Measurements from ENCODE around the gene NFE2L3. TPM values are rescaled to one million over a fixed set of nuclear protein-coding genes. Genes with fewer than 3 reads are reported as not detected.
"Not testable (repeated sequence)": the region's sequence is repeated elsewhere in the genome, so short reads cannot be mapped to it uniquely, and the experiment has no call there.

NFE2L3 gene
- total RNA-seq, 1 donor from 2014 or later, result 80.3 TPM

DNA sequence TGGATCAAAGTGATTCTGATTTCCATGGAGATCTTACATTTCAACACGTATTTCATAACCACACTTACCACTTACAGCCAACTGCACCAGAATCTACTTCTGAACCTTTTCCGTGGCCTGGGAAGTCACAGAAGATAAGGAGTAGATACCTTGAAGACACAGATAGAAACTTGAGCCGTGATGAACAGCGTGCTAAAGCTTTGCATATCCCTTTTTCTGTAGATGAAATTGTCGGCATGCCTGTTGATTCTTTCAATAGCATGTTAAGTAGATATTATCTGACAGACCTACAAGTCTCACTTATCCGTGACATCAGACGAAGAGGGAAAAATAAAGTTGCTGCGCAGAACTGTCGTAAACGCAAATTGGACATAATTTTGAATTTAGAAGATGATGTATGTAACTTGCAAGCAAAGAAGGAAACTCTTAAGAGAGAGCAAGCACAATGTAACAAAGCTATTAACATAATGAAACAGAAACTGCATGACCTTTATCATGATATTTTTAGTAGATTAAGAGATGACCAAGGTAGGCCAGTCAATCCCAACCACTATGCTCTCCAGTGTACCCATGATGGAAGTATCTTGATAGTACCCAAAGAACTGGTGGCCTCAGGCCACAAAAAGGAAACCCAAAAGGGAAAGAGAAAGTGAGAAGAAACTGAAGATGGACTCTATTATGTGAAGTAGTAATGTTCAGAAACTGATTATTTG is 33.3 kb downstream of the NFE2L3 start:
- DNase-seq (ENCODE audit: extremely low read depth, low read depth, low spot score), result no peak

DNA sequence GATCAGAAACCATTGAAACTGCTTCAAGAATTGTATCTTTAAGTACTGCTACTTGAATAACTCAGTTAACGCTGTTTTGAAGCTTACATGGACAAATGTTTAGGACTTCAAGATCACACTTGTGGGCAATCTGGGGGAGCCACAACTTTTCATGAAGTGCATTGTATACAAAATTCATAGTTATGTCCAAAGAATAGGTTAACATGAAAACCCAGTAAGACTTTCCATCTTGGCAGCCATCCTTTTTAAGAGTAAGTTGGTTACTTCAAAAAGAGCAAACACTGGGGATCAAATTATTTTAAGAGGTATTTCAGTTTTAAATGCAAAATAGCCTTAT is 33.8 kb downstream of the NFE2L3 start:
- no peak for DNase-seq (ENCODE audit: extremely low read depth, low read depth, low spot score)

DNA sequence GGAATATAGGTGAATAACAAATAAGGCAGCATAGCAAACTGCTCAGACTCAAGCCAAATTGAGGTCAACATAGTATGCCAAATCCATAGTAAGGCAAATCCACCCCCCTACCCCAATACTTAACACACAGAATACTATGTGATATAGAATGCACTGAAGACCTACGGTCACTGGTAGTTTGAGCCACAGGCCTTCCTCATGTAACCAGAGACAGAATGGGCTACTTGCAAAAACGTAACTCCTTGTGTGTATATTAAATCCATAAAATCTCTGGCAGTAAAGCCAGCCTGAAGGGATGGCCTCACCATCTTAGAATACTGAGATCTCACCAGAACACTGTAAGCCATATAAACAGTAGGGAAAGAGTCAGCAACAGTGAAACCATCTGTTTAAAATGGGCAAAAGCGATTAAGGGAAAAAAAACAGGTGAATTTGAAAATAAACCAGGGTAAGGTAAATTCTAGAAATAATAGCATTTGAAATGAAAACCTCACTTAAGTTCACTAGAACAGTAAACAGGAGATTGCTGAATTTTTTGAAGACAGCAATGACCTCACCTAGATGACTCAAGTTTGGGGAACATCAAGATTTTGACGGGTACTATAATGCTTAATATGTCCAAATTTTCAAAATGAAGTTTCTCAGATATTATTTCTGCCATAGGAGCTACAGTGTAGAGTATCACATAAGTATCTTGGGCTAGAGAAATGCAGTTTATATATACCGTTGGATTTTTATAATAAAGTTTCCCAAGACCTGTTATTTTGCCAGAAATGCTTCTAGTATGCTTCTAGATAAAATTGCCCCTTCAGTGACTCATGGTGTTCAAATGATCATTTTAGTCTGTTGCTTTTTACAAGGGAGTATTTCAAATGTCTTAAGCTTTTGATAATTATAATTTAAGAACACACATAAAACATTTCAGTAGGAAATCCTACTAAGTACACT is 34.6 kb downstream of the NFE2L3 start:
- no peak for DNase-seq (ENCODE audit: extremely low read depth, low read depth, low spot score)

DNA sequence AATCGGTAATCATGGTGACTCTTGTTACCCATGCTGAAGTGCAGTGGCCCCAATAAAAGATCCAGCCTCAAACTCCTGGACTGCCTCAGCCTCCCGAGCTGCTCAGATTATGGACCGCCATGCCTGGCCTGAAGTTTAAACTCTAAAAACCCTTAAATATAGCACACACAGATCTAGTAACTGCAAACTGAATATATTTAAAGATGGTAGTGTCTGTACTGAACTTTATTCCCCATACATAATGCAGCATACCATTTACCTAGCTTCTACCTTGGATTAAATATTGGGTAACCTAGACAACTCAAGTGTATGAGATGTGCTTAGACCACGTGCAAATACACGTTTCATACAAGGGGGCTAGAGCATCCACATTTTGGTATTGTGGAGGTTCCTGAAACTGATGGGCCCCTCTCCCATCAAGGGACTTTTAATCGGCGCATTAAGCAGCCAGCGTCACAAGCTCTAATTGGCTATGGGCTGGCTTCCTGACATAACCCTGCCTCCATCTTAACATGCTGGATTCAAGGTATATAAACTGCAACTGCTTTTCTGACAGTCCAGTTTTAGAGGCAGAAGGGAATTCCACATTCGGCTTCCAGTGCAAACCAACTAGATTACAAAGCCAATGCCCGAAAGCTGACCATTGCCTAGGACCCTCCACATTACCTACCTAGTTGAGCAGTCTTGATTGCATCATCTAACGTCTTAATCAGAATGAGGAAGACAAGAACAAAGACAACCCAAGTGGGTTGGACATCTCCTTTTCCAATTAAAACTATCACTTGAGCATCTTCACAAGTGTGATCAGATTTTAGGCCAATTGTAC is 35.6 kb downstream of the NFE2L3 start:
- DNase-seq (ENCODE audit: extremely low read depth, low read depth, low spot score), result no peak

DNA sequence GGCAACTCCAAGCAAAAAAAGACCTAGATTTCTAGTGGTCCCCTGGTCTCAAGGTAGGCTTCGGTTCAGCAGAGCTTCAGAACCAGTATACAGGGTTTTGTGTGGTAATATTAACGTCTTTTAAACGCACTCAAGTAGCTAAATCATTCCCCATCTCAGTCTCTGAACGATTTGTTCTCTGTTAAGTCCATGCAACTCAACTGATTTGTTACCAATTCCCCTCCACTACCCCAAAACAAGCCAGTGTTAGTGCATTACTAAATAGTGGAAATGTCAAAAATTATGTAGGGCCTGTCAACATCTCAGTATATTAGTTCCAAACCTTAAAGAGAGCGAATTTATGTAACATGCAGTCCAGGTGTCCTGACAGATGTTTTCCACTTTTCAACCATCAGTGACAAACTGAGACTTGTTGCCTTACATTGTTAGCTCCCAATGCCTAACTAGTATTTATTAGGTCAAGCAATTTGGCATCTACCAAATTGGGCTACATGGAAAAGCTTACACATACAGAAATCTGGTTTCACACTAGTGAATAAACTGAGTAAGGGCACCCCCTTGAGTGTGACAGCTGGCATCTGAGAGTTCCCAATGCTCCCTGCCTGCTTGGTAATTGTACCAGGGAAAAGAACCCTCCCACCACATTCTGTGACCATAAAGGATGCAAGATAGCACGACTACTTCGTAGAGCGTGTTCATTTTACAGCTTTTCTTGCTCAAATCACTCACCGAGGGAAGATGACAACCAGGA is 36.4 kb downstream of the NFE2L3 start:
- no peak for DNase-seq (ENCODE audit: extremely low read depth, low read depth, low spot score)

DNA sequence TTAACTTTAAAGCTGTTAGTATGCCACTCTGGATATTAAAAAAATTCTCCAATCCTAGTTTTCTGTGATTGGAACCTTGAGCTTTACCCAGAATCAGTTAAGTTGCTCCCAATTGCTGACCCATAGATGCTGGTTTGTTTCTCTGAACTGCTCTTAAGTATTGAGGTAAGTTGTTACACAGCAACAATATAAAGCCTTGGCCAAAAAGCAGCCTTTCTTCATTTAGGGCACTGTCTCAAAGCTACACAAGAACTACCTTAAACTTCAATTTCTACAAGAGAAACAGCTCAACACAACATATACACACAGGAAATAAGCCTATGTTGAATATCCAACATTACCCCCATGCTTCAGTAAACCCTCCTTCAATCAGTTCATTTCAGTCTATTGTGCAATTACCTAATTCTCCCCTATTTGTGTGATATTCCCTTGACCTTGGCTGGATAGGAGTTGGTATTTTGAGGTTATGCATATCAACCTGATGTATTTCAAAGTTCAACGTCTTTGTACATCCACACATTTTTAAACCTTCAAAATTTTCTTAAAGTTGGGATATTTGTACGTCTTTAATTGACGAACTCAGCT is 37.1 kb downstream of the NFE2L3 start:
- DNase-seq (ENCODE audit: extremely low read depth, low read depth, low spot score), result no peak

DNA sequence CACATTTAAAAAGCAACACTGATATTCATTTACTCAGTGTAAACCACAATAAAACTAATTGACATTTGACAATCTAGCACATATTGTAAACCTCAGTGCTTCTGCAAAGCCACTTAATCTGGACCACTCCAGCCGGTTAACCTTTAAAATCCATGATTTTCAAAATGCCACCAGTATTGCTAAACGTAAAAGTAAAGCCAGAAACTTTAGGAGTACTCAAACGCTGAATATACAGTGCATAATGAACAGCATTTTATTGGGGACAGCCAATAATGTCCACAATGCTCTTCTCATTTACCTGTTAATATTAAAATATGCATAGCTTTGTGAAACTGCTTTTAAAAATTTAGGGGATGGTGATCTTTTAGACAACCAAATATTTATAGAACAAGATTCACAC is 37.7 kb downstream of the NFE2L3 start:
- no peak for DNase-seq (ENCODE audit: extremely low read depth, low read depth, low spot score)

DNA sequence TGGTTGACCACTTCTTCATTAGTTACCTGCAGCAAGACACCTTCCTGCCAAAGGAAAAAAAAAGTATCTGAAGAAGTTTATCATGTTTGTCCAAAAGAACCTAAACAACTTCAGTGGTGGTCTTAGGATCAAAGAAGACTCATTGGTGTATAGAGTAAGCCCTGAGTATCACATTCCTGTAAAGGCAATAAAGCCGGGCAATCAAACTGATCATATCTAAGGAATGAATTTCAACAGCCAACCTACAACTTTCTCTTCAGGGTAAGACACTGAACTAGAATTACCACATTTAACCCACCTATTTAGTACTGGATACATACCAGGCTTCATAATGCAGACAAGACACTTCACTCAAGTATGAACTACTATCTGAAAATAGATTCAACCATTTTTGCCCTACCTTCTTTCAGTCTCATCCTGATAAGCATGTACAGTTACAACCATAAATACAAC is 38.4 kb downstream of the NFE2L3 start:
- DNase-seq (ENCODE audit: extremely low read depth, low read depth, low spot score), result no peak

DNA sequence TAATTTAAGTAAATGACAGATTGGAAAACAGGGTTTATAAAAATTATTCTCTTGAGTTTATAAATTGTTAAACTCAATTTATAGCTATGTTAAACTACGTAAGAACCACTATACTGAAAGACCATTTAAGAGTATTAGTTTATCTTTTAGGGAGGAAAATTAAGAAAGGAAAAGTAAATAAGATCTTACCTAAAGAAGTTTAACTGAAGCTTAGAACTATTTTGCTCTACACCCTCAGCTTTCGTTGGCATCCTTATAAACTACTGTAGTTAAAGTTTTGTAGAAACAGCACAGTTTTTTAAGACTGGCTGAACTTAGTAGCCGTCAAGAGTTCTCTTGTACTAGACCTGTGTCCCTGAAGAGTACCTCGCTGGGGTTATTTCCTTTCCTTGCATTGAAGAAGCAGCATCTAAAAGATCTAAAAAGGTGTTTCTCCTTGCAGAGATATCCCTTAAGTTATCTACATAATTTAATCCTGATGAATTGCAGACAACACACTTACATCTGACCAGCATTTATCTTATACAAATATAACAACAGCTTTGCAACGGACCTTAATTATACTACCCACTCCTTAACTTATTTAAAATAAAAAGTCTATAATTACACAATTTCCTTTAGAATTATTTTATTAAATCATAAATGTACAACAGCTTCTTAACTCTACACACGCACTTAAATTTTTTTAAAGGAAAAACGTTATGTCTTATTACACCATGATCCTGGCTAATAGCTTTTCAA is 39.4 kb downstream of the NFE2L3 start:
- no peak for DNase-seq (ENCODE audit: extremely low read depth, low read depth, low spot score)

DNA sequence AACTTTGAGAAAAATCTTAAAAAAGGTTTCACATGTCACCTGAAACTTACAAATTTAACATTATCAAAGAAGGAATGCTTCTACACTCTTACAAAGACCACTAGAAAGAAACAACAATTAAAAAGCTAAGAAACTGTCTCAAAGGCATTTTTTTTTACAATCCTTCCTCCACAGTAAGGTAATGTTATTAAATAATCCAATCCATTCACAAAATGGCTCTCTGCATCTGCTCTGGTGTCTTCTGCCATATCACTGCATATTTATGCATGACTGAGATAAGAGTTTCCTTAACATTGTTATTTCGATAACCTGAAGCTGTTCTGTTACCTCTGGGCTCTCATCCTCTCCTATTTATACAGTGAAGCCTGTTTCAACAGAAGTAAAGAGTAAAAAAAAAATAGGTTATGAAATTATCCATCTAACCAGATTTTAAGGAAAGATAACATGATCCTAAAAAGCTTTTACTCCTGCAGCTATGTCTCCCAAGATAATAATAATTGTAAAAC is 40.0 kb downstream of the NFE2L3 start:
- no peak for DNase-seq (ENCODE audit: extremely low read depth, low read depth, low spot score)

DNA sequence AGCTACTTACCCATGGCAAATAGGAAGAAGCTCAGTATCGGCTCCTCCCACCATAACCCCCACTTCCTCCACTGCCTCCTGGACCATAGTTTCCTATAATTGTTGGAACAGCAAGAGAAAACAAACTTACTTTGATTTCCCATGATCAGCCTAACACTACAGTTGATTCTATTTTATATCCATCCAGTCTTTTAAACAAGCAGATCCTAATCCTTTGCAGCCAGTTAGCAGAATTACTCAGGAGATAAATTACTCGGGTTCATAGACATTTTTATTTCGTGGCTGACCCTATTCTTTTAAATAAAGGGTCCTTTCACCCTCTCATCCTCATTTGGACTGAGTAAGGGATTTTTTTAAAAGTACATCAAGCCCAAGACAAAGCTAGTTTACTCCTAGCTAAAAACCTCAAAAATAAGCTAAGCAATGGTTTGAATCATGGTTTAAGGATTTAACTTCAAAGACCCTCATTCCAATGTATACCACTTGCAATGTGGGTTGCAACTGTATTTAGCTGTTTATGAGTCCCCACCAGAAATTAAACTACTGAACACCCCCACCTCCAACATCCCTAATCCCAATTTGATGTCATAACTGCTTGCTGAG is 40.6 kb downstream of the NFE2L3 start:
- DNase-seq (ENCODE audit: extremely low read depth, low read depth, low spot score), result no peak

DNA sequence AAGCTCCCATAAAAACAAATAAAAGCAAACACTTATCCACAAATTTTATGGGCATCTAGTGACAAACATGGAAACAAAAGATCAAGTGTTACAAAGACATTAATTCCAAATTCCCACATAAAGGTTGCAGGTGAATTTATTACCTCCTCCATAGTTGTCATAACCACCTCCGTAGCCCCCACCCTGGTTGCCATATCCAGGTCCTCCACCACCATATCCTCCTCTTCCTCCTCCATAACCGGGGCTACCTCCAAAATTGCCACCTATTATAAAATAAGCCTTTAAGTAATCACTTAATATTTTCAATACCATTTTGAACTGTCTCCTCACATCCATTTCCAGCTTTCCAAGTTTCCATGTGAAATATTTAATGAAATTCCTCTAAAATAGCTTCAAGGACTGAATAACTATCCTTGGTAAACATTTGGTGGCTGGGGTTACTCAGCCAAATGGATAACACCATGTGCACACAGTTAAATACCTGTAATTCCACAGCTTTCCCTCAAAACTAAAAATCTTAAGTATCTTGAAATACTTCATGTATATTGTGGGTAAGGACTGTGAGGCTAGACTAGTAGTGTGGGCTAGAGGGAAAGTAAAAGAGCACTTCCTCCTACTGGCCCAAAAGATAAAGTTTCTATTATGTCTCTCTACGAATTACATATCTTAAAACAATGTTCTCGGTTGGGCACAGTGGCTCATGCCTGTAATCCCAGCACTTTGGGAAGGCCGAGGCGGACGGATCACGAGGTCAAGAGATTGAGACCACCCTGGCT is 41.6 kb downstream of the NFE2L3 start:
- DNase-seq (ENCODE audit: extremely low read depth, low read depth, low spot score), result no peak

DNA sequence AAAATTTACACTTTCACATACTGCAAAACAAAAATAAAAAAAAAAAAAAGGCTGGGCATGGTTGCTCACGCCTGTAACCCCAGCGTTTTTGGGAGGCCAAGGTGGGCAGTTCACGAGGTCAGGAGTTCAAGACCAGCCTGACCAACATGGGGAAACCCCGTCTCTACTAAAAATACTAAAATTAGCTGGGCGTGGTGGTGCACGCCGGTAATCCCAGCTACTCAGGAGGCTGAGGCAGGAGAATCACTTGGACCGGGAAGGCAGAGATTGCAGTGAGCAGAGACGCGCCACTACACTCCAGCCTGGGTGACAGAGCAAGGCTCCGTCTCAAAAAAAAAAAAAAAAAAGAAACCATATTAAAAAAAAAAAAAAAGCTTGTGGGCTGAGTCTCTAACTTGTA is 42.8 kb downstream of the NFE2L3 start:
- DNase-seq (ENCODE audit: extremely low read depth, low read depth, low spot score), result not testable (repeated sequence)

DNA sequence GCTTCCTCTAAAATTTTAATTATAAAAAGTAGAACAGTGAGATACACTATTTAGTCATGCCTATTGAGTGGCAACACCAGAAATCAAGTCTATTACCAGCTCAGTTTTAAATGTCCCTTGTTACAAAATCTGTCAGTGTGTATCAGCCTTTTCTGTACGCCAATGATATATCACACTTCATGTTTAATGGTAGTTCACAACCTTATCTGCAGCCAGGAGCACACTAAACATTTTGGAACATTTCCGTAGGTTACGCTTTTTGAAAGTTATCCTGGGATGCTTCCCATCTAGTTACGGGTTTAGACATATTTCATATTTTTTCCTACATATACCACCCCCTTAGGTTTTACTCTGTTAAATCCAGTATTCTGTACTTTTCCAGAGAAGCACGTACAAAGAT is 43.2 kb downstream of the NFE2L3 start:
- DNase-seq (ENCODE audit: extremely low read depth, low read depth, low spot score), result no peak

DNA sequence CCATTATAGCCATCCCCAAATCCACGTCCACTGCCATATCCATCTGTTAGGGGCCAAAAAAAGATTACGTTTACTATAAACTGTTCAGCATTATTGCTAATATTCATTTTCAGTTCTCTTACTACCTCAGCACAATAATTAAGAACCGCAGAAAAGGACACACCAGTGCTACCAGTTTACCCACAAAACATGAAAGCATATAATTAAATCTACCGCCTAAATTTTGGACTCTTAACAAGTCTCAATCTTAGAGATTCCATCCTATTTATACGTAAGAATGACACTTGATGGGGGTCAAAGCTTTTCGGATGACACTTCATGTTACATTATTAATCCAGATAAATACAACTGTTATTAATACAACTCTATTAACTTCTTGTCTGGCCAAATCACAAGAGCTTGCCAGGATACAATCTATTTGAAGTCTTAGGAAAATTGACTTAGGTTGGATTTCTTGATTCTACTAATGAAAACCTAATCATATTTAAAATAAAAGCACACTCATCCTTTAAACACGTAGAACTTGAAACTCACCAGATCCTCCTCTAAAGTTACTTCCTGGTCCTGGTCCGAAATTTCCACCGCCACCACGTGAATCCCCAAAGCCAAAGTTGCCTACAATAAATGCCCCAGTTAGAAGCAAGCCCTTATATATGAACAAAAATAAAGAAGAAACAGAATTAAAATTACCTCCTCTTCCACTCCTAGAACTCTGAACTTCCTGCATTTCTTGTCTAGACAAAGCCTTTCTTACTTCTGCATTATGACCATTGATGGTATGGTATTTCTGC is 44.1 kb downstream of the NFE2L3 start:
- DNase-seq (ENCODE audit: extremely low read depth, low read depth, low spot score), result no peak

DNA sequence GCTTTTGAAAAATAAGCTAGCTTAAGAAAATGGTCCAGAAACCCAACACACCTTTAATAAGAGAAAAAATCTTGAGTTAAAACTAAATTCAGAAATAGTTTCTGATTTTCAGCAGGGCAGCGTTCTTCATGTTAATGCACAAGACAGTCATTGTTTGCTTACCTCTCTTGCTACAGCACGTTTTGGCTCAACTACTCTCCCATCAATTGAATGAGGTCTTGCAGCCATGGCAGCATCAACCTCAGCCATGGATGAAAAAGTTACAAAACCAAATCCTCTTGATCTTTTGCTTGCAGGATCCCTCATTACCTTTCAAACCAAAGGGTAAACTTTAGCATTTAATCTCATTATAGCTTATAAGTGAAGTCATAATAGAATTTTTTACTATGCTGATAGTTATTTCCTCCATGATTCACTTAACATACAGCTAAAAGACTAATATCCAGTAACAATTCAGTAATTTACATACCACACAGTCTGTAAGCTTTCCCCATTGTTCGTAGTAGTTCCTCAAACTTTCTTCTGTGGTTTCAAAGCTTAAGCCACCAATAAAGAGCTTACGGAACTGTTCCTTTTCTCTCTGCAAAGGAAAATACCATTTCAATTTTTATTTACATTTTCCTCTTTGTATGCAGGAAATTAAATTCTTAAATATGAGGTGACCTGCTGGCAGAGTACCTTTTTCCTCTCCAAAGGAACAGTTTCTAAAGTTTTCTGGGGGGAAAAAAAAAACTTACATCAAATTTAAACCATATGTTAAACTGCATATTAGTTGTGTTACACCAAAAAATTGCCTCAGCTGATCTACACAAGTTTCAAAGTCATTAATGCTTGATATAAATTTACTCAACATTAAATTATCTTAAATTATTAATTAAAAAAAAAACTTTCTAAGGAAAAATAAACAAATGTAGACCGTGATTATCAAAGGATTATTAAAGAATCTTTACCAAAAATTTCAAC is 45.4 kb downstream of the NFE2L3 start:
- no peak for DNase-seq (ENCODE audit: extremely low read depth, low read depth, low spot score)

Measured in glomerular endothelial cell (primary cell).